Measurements from ENCODE around the gene PYGM.

The PYGM gene

GRCh38 chr11:64754919-64755662 is 4.7 kb downstream of the PYGM start:
- Histone ChIP-seq H3K9me3 (ENCODE audit: insufficient read depth, low read length) (no peaks in the 10 kb centered on the region), H3K27me3 (ENCODE audit: low read length) (no peaks in the 10 kb centered on the region), H3K36me3 (ENCODE audit: low read length) (no peaks in the 10 kb centered on the region), H3K9ac (ENCODE audit: low read length) (no peak overlapping the region), H3K27ac (ENCODE audit: low read depth, low read length) (no peak overlapping the region), H3K4me3 (ENCODE audit: insufficient read depth, low read length, poor library complexity, severe bottlenecking) (no peak overlapping the region), H2AFZ (ENCODE audit: low read depth, low read length, severe bottlenecking) (no peak overlapping the region), H3K9me2 (replicated peaks; ENCODE audit: insufficient read depth, low read length) (no peaks in the 10 kb centered on the region), H3F3A (ENCODE audit: insufficient read depth) (no peaks in the 10 kb centered on the region), H3K79me2 (ENCODE audit: insufficient read depth, low read length) (no peaks in the 10 kb centered on the region), H3K4me2 (ENCODE audit: low read depth, low read length, poor library complexity, severe bottlenecking) (no peak overlapping the region), H4K20me1 (ENCODE audit: low read depth, low read length) (no peaks in the 10 kb centered on the region)
- TF ChIP-seq EZH2phosphoT487 (conservative IDR thresholded peaks at IDR 0.05; ENCODE audit: low read length) (no peak), CTCF (IDR thresholded peaks at IDR 0.05; ENCODE audit: insufficient read depth, low read length, poor library complexity, severe bottlenecking) (no peak)

- no peak overlapping the region for H2AFZ ChIP-seq (ENCODE audit: low read depth, low read length, severe bottlenecking)
- no peak overlapping the region for H3K4me3 ChIP-seq (ENCODE audit: insufficient read depth, low read length, poor library complexity, severe bottlenecking)
- H3K9me2 ChIP-seq (replicated peaks; ENCODE audit: insufficient read depth, low read length) = no peaks in the 10 kb centered on the region
- no peaks in the 10 kb centered on the region for H3K79me2 ChIP-seq (ENCODE audit: insufficient read depth, low read length)
- H4K20me1 ChIP-seq (ENCODE audit: low read depth, low read length) = no peaks in the 10 kb centered on the region
- no peaks in the 10 kb centered on the region for H3F3A ChIP-seq (ENCODE audit: insufficient read depth)
- H3K9me3 ChIP-seq (ENCODE audit: insufficient read depth, low read length) = no peaks in the 10 kb centered on the region
- no peaks in the 10 kb centered on the region for H3K27me3 ChIP-seq (ENCODE audit: low read length)
- no peak overlapping the region for H3K9ac ChIP-seq (ENCODE audit: low read length)
- no peak for TF ChIP-seq CTCF (IDR thresholded peaks at IDR 0.05; ENCODE audit: insufficient read depth, low read length, poor library complexity, severe bottlenecking)
- TF ChIP-seq EZH2phosphoT487 (conservative IDR thresholded peaks at IDR 0.05; ENCODE audit: low read length) = no peak
- H3K36me3 ChIP-seq (ENCODE audit: low read length) = no peaks in the 10 kb centered on the region
- H3K27ac ChIP-seq (ENCODE audit: low read depth, low read length) = no peak overlapping the region
- no peak overlapping the region for H3K4me2 ChIP-seq (ENCODE audit: low read depth, low read length, poor library complexity, severe bottlenecking)
Measured at GRCh38 chr11:64754124-64754918, 5.5 kb downstream of the PYGM start.

- no peak overlapping the region for H2AFZ ChIP-seq (ENCODE audit: low read depth, low read length, severe bottlenecking)
- H3K27ac ChIP-seq (ENCODE audit: low read depth, low read length) = no peak overlapping the region
- no peaks in the 10 kb centered on the region for H3K79me2 ChIP-seq (ENCODE audit: insufficient read depth, low read length)
- H3F3A ChIP-seq (ENCODE audit: insufficient read depth) = no peaks in the 10 kb centered on the region
- no peaks in the 10 kb centered on the region for H3K9me3 ChIP-seq (ENCODE audit: insufficient read depth, low read length)
- H4K20me1 ChIP-seq (ENCODE audit: low read depth, low read length) = no peaks in the 10 kb centered on the region
- no peaks in the 10 kb centered on the region for H3K36me3 ChIP-seq (ENCODE audit: low read length)
- no peaks in the 10 kb centered on the region for H3K27me3 ChIP-seq (ENCODE audit: low read length)
- H3K9ac ChIP-seq (ENCODE audit: low read length) = no peak overlapping the region
- H3K9me2 ChIP-seq (replicated peaks; ENCODE audit: insufficient read depth, low read length) = no peaks in the 10 kb centered on the region
- no peak overlapping the region for H3K4me3 ChIP-seq (ENCODE audit: insufficient read depth, low read length, poor library complexity, severe bottlenecking)
- TF ChIP-seq EZH2phosphoT487 (conservative IDR thresholded peaks at IDR 0.05; ENCODE audit: low read length) (no peak), CTCF (IDR thresholded peaks at IDR 0.05; ENCODE audit: insufficient read depth, low read length, poor library complexity, severe bottlenecking) (no peak)
- no peak overlapping the region for H3K4me2 ChIP-seq (ENCODE audit: low read depth, low read length, poor library complexity, severe bottlenecking)
Measured at GRCh38 chr11:64753380-64754123, 6.2 kb downstream of the PYGM start.
